WTC11 (cell line): ENCODE results near the gene BCL2L1. TPM values are rescaled to one million over a fixed set of nuclear protein-coding genes. Genes with fewer than 3 reads are reported as not detected.
A peak's percentile ranks its signal among the peaks of the same experiment; 100 is the strongest.

Experiments
- ATAC-seq: fragments of 200-7000 bp; cut with Tn5 transposase; 2 replicates; pipeline ENCODE4 v1.10.0; 2021; ENCODE audit warnings: mild to moderate bottlenecking, moderate library complexity
- CTCF ChIA-PET: fragments of 300-600 bp; sonication (Branson Sonifier 250); formaldehyde crosslinking; loops from one replicate; lab custom pipeline; 2021; ENCODE audit warnings: antibody characterized with exemption; lab: Charles Lee
- POLR2A ChIA-PET: fragments of 350-600 bp; sonication (Branson Sonifier 250); formaldehyde crosslinking; loops from one replicate; lab custom pipeline; 2021; ENCODE audit warnings: antibody characterized with exemption; lab: Charles Lee
- DNase-seq: peaks from one replicate; pipeline ENCODE4 v3.0.0; 2021; ENCODE audit warnings: low spot score
- H3K27ac Mint-ChIP-seq: 2 replicates; pipeline ENCODE4 v1.8.0; 2021; ENCODE audit warnings: mixed read lengths
- H3K27me3 Mint-ChIP-seq: 2 replicates; pipeline ENCODE4 v1.8.0; 2021; ENCODE audit warnings: low read depth, mild to moderate bottlenecking, moderate library complexity, mixed read lengths
- H3K36me3 Mint-ChIP-seq: 2 replicates; pipeline ENCODE4 v1.8.0; 2021; ENCODE audit warnings: mixed read lengths
- H3K4me1 Mint-ChIP-seq: 2 replicates; pipeline ENCODE4 v1.8.0; 2022; ENCODE audit warnings: mixed read lengths
- H3K4me3 Mint-ChIP-seq: 2 replicates; pipeline ENCODE4 v1.8.0; 2021; ENCODE audit warnings: mild to moderate bottlenecking, moderate library complexity, mixed read lengths
- H3K9me3 Mint-ChIP-seq: 2 replicates; pipeline ENCODE4 v1.8.0; 2021; ENCODE audit warnings: mixed read lengths
- ESRRA ChIP-seq: sonication (generic); formaldehyde crosslinking; IDR thresholded peaks from 2 replicates; pipeline ENCODE4 v1.8.1; 2022; ENCODE audit warnings: mild to moderate bottlenecking, missing genetic modification reagents, borderline replicate concordance
- GTF2I ChIP-seq: fragments of 250-450 bp; sonication (Bioruptor Pico); conservative IDR thresholded peaks from 2 replicates; pipeline ENCODE4 v1.4.0; 2021; ENCODE audit warnings: mild to moderate bottlenecking
- NR2C2 ChIP-seq: sonication (generic); formaldehyde crosslinking; IDR thresholded peaks from 2 replicates; pipeline ENCODE4 v1.8.0; 2022; ENCODE audit warnings: mild to moderate bottlenecking, missing genetic modification reagents
- SMAD3 ChIP-seq: sonication (generic); formaldehyde crosslinking; IDR thresholded peaks from 2 replicates; pipeline ENCODE4 v1.8.0; 2022; ENCODE audit warnings: missing genetic modification reagents, mild to moderate bottlenecking, borderline replicate concordance
- ZNF219 ChIP-seq: sonication (generic); formaldehyde crosslinking; IDR thresholded peaks from 2 replicates; pipeline ENCODE4 v1.8.0; 2023; ENCODE audit warnings: missing genetic modification reagents, mild to moderate bottlenecking, borderline replicate concordance
- total RNA-seq: library from RNA; stranded (reverse); gene quantifications from 3 replicates; pipeline ENCODE4 v1.2.3, GENCODE V29; 2021
- TF ChIP-seq, protein P1 (sequence below): fragments of 200-600 bp; IDR thresholded peaks from 2 replicates; pipeline ENCODE4 v1.8.0; 2022; ENCODE audit warnings: antibody characterized with exemption
- TF ChIP-seq, protein P2 (sequence below): sonication (generic); formaldehyde crosslinking; IDR thresholded peaks from 2 replicates; pipeline ENCODE4 v1.8.0; 2022; ENCODE audit warnings: missing genetic modification reagents
- TF ChIP-seq, protein P3 (sequence below): fragments of 250-450 bp; sonication (Bioruptor Pico); IDR thresholded peaks from 2 replicates; pipeline ENCODE4 v2.1.2; 2022; ENCODE audit warnings: mild to moderate bottlenecking, moderate library complexity
- TF ChIP-seq, protein P4 (sequence below): sonication (generic); formaldehyde crosslinking; conservative IDR thresholded peaks from 2 replicates; pipeline ENCODE4 v1.8.1; 2023; ENCODE audit warnings: mild to moderate bottlenecking, low read depth, missing genetic modification reagents, moderate library complexity
- TF ChIP-seq, protein P5 (sequence below): sonication (generic); formaldehyde crosslinking; IDR thresholded peaks from 2 replicates; pipeline ENCODE4 v1.8.0; 2023; ENCODE audit warnings: missing genetic modification reagents, mild to moderate bottlenecking, borderline replicate concordance
- TF ChIP-seq, protein P6 (sequence below): sonication (generic); formaldehyde crosslinking; conservative IDR thresholded peaks from 2 replicates; pipeline ENCODE4 v1.8.1; 2022; ENCODE audit warnings: mild to moderate bottlenecking, missing genetic modification reagents

The BCL2L1 gene
- total RNA-seq, 1 experiment from 2014 or later, result 62.0 TPM

DNA sequence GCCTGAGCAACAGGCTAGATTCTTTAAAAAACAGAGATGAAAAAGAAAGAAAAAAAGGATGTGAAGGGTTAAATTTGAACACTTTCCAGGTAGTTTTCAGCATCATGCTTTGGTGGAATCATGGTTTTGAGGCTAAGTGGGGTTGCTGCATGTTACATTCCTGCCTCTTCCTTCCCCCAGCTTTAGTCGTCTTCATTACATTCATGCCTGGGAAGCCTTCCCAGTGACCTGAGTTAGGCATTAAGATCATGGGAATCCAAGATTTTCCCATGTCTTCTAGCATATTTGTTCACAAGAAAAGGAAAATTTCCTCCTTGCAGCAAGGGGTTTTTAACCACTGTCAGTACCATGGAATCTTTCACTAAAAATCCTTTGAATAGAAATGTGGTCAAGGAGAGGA lies 28.5 kb upstream of the BCL2L1 start:
- Mint-ChIP-seq H3K27me3 (no peaks in the 10 kb centered on the region), H3K4me3 (no peak overlapping the region), H3K4me1 (peaks cover 2% of the 10 kb centered on the region; the same call in 1 of the 2 replicates), H3K9me3 (no peaks in the 10 kb centered on the region), H3K27ac (peak overlapping the region; percentile 74), H3K36me3 (peaks cover 18% of the 10 kb centered on the region)
- ChIA-PET POLR2A (no interaction called here), CTCF (interaction anchor here (2.2 kb wide), 2 partner anchors 28 to 117 kb away, joined by 5 to 8 read pairs; no protein-coding TSS in a partner anchor)
- TF ChIP-seq, protein P1, sequence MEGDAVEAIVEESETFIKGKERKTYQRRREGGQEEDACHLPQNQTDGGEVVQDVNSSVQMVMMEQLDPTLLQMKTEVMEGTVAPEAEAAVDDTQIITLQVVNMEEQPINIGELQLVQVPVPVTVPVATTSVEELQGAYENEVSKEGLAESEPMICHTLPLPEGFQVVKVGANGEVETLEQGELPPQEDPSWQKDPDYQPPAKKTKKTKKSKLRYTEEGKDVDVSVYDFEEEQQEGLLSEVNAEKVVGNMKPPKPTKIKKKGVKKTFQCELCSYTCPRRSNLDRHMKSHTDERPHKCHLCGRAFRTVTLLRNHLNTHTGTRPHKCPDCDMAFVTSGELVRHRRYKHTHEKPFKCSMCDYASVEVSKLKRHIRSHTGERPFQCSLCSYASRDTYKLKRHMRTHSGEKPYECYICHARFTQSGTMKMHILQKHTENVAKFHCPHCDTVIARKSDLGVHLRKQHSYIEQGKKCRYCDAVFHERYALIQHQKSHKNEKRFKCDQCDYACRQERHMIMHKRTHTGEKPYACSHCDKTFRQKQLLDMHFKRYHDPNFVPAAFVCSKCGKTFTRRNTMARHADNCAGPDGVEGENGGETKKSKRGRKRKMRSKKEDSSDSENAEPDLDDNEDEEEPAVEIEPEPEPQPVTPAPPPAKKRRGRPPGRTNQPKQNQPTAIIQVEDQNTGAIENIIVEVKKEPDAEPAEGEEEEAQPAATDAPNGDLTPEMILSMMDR, result no peak
- no peak for TF ChIP-seq NR2C2 (CRISPR knock-in tag)
- TF ChIP-seq, protein P2, sequence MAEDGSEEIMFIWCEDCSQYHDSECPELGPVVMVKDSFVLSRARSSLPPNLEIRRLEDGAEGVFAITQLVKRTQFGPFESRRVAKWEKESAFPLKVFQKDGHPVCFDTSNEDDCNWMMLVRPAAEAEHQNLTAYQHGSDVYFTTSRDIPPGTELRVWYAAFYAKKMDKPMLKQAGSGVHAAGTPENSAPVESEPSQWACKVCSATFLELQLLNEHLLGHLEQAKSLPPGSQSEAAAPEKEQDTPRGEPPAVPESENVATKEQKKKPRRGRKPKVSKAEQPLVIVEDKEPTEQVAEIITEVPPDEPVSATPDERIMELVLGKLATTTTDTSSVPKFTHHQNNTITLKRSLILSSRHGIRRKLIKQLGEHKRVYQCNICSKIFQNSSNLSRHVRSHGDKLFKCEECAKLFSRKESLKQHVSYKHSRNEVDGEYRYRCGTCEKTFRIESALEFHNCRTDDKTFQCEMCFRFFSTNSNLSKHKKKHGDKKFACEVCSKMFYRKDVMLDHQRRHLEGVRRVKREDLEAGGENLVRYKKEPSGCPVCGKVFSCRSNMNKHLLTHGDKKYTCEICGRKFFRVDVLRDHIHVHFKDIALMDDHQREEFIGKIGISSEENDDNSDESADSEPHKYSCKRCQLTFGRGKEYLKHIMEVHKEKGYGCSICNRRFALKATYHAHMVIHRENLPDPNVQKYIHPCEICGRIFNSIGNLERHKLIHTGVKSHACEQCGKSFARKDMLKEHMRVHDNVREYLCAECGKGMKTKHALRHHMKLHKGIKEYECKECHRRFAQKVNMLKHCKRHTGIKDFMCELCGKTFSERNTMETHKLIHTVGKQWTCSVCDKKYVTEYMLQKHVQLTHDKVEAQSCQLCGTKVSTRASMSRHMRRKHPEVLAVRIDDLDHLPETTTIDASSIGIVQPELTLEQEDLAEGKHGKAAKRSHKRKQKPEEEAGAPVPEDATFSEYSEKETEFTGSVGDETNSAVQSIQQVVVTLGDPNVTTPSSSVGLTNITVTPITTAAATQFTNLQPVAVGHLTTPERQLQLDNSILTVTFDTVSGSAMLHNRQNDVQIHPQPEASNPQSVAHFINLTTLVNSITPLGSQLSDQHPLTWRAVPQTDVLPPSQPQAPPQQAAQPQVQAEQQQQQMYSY, result no peak
- TF ChIP-seq SMAD3 (CRISPR knock-in tag), result no peak
- DNase-seq, result no peak
- ATAC-seq, result no peak

DNA sequence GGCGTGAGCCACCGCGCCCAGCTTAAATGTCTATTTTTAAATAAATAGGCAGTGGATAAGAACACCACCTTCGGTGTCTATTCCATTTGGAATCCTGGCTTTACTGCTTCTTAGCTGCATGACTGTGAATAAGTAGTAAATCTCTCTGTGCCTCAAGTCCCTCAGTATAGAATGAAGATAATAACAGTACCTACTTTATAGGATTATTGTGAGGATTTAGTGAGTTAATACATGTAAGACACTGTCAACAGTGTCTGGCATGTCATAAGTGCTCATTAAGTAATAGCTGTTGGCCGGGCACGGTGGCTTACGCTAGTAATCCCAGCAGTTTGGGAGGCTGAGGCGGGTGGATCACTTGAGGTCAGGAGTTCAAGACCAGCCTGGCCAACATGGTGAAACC lies 26.6 kb upstream of the BCL2L1 start:
- CTCF ChIA-PET, result interaction anchor here (0.6 to 2.6 kb wide), 4 partner anchors 22 to 115 kb away, joined by 4 to 15 read pairs (median 6); no protein-coding TSS in a partner anchor
- ATAC-seq, result no peak
- H3K4me3 Mint-ChIP-seq, result no peak overlapping the region
- H3K27me3 Mint-ChIP-seq, result no peaks in the 10 kb centered on the region
- no peak overlapping the region for H3K27ac Mint-ChIP-seq
- TF ChIP-seq, protein P3, sequence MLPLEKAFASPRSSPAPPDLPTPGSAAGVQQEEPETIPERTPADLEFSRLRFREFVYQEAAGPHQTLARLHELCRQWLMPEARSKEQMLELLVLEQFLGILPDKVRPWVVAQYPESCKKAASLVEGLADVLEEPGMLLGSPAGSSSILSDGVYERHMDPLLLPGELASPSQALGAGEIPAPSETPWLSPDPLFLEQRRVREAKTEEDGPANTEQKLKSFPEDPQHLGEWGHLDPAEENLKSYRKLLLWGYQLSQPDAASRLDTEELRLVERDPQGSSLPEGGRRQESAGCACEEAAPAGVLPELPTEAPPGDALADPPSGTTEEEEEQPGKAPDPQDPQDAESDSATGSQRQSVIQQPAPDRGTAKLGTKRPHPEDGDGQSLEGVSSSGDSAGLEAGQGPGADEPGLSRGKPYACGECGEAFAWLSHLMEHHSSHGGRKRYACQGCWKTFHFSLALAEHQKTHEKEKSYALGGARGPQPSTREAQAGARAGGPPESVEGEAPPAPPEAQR (CRISPR knock-in tag), result no peak
- TF ChIP-seq, protein P4, sequence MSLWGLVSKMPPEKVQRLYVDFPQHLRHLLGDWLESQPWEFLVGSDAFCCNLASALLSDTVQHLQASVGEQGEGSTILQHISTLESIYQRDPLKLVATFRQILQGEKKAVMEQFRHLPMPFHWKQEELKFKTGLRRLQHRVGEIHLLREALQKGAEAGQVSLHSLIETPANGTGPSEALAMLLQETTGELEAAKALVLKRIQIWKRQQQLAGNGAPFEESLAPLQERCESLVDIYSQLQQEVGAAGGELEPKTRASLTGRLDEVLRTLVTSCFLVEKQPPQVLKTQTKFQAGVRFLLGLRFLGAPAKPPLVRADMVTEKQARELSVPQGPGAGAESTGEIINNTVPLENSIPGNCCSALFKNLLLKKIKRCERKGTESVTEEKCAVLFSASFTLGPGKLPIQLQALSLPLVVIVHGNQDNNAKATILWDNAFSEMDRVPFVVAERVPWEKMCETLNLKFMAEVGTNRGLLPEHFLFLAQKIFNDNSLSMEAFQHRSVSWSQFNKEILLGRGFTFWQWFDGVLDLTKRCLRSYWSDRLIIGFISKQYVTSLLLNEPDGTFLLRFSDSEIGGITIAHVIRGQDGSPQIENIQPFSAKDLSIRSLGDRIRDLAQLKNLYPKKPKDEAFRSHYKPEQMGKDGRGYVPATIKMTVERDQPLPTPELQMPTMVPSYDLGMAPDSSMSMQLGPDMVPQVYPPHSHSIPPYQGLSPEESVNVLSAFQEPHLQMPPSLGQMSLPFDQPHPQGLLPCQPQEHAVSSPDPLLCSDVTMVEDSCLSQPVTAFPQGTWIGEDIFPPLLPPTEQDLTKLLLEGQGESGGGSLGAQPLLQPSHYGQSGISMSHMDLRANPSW (CRISPR knock-in tag), result no peak
- TF ChIP-seq, protein P5, sequence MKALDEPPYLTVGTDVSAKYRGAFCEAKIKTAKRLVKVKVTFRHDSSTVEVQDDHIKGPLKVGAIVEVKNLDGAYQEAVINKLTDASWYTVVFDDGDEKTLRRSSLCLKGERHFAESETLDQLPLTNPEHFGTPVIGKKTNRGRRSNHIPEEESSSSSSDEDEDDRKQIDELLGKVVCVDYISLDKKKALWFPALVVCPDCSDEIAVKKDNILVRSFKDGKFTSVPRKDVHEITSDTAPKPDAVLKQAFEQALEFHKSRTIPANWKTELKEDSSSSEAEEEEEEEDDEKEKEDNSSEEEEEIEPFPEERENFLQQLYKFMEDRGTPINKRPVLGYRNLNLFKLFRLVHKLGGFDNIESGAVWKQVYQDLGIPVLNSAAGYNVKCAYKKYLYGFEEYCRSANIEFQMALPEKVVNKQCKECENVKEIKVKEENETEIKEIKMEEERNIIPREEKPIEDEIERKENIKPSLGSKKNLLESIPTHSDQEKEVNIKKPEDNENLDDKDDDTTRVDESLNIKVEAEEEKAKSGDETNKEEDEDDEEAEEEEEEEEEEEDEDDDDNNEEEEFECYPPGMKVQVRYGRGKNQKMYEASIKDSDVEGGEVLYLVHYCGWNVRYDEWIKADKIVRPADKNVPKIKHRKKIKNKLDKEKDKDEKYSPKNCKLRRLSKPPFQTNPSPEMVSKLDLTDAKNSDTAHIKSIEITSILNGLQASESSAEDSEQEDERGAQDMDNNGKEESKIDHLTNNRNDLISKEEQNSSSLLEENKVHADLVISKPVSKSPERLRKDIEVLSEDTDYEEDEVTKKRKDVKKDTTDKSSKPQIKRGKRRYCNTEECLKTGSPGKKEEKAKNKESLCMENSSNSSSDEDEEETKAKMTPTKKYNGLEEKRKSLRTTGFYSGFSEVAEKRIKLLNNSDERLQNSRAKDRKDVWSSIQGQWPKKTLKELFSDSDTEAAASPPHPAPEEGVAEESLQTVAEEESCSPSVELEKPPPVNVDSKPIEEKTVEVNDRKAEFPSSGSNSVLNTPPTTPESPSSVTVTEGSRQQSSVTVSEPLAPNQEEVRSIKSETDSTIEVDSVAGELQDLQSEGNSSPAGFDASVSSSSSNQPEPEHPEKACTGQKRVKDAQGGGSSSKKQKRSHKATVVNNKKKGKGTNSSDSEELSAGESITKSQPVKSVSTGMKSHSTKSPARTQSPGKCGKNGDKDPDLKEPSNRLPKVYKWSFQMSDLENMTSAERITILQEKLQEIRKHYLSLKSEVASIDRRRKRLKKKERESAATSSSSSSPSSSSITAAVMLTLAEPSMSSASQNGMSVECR (CRISPR knock-in tag), result no peak
- TF ChIP-seq ESRRA (CRISPR knock-in tag) (no peak), GTF2I (CRISPR knock-in tag) (no peak), ZNF219 (CRISPR knock-in tag) (no peak)
- TF ChIP-seq, protein P6, sequence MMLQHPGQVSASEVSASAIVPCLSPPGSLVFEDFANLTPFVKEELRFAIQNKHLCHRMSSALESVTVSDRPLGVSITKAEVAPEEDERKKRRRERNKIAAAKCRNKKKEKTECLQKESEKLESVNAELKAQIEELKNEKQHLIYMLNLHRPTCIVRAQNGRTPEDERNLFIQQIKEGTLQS (CRISPR knock-in tag), result no peak
- TF ChIP-seq, all 79 proteins: peak for 0
- H3K4me1 Mint-ChIP-seq, result peaks cover 5% of the 10 kb centered on the region
- DNase-seq, result no peak
- peaks cover 30% of the 10 kb centered on the region for H3K36me3 Mint-ChIP-seq
- no peaks in the 10 kb centered on the region for H3K9me3 Mint-ChIP-seq
- POLR2A ChIA-PET, result no interaction called here
